CD4-positive, alpha-beta T cell treated with Interleukin-21 for 1 hour (primary cell): Measurements from ENCODE around the gene HDAC4.
"Not testable (repeated sequence)": the region's sequence is repeated elsewhere in the genome, so short reads cannot be mapped to it uniquely, and the experiment has no call there.

Experiments
- DNase-seq: peaks from one replicate; pipeline ENCODE4 v3.0.0-alpha.2; 2020

Gene HDAC4

DNA sequence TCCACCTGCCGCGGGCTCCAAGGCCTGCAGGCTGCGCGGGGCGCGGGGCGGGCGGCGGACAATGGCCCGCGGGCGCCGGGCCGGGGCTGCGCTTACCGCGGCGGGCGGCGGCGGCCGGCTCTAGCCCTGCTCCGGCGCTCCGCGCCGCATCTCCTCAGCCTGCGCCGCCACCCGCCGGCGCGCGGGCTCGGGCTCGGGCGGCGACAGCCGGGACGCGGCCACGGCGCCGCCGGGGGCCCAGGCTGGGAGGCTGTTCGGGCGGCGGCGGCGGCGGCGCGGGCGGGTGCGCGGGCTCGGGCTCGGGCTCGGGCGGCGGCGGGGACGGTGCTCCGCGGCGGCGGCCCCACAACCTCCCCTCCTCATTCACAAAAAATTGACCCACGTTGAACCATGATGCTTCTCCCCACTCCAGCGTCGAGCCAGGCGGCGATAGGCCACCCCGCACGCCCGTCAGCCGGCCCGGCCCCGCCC is at the start of gene HDAC4:
HDAC4 (minus strand) TSS at position 425 of the 471 bp plus-strand sequence. CDS start 48,321 bp downstream, outside the sequence.
- no peak for DNase-seq

DNA sequence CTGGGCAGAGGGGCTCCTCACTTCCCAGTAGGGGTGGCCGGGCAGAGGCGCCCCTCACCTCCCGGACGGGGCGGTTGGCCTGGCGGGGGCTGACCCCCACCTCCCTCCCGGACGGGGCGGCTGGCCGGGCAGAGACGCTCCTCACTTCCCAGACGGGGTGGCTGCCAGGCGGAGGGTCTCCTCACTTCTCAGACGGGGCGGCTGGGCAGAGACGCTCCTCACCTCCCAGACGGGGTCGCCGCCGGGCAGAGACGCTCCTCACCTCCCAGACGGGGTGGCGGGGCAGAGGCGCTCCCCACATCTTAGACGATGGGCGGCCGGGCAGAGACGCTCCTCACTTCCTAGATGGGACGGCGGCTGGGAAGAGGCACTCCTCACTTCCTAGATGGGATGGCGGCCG is 48.6 kb upstream of the HDAC4 start:
- not testable (repeated sequence) for DNase-seq

DNA sequence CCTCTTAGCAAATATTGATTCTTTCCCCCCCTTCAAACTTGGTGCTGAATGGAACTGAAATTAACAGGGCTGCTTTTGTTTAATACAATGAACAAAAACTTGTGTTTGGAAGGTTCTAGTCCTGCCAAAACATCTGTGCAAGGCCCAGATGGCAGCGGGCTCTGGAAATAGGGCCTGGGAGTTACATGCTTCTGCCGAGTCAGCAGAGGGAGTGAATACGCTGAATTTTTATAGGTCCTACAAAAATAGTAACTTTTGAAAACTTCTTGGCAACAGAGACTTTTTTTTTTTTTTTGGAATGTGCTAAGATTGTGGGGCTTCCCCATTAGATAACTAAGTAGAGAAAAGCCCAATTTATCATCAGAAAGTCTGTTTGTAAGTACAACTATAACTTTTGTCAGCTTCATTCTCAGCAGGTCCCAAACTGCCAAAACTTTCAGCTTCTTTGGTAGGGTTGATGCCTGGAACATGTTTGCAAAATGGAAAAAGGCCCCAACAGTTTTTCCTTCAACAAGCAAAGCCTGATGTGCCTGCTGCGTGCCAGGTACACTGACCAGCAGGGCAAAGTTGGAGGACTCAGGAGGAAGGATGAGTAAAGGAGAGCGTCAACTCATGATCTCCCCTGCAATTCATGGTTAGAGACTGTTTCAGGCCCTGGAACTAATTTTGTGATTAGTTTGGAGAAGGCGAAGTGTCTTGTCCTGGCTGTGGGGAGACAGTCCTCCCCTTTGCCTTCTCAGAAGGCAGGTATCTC is 45.1 kb upstream of the HDAC4 start:
- no peak for DNase-seq

DNA sequence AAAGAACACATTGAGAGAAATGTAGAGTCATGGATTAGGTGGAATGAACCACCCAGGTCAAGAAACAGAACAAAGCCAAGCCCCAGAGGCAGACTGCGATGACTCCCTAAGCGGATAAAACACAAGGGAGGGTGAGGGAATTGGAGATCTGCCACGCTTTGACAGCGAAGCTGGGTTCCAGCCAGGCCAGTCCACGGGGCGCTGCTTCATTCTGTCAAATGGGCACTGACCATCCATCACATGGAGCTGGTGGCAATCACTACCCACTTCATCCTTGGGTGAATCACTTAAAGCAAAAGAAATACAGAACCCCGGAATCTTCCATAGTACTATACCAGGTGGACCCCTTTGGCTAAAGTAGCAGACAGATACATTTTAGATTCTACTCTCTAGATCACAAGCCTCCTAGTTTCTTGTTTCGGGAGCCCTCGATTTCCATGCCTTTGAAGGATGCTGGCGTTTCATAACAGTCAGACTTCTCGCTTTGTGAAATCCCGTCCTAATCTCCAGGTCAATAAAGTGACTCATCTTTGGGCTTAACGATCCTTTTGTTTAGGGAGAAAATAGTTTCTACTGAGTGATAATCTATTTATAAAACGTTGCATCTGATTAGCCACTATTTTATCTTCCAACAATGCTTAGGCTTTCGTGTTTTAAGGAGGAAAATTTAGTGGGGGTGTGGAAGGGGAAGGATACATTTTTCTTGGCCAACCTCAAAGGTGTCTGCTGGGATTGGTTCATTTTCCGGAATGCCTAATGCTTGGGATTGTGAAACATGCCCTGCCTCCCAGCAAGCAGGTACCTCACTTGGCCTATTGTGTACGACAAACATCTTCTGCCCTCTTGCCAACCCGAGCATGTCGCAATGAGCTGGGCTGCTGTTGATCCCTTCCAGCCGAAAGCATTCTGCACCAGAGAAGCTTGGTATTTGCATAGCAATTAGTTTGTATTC is 44.1 kb upstream of the HDAC4 start:
- no peak for DNase-seq

DNA sequence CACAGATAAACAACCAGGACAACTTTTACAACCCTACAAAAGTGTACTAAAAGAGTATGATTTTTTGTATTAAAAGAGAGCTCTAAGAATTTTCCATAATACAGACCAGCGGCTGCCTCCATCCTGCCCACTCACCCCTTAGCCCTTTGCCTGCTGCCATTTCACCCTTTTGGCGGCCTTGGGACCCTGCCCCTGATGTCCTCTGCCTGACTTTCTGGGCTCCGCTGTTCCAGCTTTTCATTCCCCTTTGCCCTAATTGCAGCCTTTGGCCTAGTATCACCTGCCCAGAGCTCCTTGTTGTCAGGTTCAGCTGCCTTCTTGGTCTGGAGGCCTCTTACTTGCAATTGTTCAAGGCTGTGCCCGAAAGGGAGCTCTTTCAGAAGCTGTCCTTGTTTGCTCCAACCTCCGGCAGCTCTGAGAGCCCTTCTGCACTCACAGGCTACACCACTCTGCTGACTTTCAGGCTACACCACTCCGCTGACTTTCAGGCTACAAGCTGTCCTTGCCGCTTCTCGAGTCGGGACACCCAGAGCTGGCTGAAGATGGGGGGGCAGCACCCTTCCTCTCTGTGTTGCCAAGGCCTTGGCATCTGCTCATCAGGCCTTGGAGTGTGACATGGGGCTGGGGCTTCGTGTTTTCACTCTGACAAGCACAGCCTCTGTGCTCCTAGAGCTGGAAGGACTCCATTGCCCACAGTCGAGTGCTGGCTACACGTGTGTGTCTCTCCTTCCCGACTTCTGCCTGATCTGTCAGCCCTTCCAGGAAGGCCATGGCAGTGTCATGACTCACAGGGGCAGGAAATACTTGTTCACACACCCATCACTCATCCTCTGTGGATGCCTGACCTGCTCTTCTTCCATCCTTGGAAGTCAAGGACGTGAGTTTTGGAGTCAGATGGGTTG is 43.1 kb upstream of the HDAC4 start:
- DNase-seq = no peak

DNA sequence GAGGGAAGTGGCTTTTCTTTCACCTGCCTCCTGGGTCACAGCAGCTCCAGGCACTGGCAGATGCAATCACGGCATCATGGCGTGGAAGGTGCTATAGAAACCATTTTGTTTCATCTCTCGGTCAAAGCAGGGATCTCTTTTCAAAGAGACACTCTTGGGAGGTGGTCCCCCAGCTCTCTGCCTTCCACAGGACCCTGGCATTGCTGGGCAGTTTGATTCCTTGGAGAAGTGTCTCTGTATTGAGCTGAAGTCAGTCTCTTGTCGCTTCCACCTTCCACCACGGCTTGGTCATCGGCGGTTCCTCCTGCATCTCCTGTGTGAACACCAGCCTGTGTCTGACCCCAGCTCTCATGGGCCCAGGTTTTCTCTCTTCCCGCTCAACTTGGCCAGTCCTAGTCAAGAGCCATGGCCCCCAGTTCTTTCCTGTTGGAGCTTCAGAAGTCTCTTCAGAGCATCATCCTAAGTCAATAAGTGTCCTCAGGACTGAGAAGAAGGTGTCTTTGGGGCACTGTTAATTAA is 42.3 kb upstream of the HDAC4 start:
- no peak for DNase-seq

DNA sequence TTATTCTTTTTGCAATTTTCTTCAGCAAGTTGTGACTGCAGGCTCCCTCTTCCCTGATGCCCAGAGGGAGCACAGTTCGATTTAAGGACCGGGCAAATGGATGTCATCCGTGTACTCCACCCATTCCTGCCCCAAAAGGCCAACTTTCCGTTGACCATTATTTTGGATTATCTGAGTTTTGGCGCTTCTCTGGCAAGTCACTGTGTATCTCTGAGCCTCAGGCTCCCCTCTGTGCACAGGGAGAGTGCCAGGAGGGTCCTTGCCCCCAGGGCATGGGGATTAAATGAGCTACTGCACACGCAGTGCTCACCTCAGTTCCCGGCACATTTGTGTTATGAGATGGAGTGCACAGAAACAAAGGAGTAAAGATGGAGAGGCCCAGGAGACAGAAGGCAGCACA is 41.4 kb upstream of the HDAC4 start:
- no peak for DNase-seq

DNA sequence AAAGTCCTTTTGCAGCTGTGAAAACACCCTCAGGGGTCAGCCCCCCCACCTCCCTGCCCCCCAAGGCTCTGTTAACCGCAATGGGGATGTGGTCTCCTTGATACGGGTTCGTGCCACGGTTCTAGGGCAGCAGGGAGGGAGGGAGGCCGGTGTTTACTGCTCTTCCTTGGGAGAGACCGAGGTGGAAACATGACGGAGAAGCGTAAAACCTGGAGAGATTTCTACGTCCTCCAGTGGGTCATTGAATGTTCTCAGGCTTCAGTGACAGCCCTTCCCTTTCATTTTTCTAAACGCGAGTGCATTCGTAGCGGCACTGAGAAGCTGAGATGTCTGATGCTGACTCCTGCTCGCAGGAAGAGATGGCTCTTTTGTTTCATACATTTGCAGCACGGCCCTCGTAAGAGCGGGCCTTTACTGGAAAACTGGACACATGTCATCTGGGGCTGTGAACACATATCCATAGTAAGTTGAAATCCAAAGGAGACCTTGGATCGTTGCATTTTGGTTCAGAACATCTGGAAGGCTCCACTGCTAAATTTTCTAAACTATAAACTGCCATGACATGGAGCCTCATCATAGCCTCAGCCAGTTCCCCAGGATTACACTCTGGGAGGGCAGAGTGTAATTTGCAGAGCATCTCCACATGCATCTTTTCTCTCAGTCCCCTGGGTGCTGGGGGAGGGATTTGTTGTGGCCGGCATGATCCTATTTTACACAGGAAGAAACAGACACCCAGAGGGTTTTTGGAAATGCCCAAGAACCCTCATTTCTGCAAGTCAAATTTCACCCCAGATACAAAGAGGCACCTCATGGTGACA is 40.6 kb upstream of the HDAC4 start:
- DNase-seq = peak; percentile 33

DNA sequence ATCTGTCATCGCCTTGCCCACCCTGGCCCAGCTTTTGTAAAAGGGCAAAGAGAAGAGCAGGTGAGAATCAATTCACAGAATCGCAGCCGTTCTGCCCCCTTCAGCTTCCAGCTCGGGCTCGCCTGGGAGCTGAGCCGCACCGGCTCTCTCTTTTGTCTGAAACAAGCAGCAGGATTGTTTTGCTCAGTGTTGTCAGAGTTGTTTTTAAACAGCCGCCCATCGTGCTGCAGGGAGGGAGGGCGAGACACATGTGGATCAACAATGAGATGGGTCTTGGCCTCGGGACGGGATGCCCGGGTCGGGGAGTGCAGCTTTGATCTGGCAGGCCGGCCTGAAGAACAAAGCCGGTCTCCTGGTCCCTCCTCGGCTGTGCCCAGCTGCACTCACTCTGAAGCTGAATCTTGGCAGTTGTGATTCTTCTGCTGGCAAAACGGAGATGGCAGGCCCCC is 39.7 kb upstream of the HDAC4 start:
- DNase-seq = no peak

DNA sequence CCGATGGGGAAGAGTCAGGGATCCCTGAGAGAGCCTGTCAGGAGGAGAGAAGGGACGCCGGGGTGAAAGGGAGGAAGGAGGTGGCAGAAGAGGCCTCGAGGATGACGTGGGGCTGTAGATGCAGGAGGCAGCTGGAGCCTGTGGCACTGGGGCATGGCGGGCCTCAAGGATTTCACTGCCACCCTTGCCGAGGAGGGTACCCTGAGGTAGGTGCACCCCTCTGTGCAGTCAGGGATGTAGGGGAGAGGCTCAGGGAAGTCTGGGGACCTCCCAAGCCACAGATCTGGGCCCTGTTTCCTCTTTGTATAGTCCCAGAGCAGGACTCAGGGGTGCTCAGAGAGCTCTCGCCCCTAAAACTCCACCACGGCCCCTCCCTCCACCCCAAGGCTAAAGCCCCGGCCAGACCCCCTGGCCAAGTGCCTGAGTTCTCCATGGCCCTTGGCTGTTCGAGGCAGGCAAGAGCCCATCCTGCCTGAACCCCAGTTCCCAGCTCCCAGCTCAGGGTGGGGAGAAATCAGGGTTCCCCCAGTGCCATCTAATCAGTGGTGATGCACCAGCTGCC is 39.0 kb upstream of the HDAC4 start:
- no peak for DNase-seq

DNA sequence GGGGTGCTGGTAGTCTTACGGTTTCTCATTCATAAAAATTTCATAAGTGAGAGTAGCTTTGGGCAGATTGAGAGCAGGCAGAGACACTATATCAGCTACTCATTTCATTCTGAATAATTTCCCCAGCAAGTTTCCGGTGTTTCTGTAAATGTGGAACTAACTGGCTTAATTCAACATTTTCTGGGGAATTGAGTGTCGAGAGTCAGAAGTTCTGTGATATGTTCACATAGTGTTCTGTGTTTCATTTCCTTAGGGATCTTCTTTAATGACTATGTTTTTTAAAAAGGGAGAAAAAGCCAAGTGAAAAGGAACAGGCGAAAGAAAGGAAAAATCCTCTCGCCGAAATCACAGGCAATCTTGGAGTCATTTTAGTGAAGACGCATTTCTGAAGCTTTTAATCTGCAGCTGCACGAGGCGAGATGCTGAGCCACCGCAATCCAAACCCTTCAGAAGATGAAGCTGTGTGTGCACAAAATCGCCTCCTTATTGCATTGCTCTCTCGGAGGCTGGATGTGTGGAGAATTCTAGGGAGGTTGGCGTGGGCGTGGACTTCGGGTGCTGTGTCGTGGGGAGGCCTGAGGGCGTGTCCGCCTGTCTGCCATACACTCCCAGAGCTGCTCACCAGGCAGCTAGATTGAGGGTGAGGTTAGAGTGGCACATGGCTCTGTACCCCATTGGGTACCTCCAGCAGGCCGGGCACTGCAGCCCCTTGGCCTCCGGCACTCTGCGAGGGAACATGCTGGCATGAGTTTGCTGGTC is 38.4 kb upstream of the HDAC4 start:
- no peak for DNase-seq

DNA sequence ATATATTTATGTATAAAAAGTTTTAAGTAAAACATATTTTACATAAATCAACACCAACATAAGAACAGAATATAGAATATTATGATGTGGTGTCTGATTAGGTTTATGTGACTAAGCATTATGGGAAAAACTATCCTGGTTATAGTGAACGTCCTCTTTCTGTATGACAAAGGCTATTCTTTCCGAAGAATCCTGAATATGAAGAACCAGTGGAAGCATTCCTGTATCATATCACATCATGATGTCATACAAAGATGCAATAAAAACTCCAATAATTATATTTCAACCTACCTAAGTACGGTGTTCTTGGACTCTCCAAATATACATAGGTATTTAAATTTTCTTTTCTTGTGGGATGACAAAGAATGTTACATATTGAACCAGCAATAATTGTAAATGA is 37.5 kb upstream of the HDAC4 start:
- no peak for DNase-seq

DNA sequence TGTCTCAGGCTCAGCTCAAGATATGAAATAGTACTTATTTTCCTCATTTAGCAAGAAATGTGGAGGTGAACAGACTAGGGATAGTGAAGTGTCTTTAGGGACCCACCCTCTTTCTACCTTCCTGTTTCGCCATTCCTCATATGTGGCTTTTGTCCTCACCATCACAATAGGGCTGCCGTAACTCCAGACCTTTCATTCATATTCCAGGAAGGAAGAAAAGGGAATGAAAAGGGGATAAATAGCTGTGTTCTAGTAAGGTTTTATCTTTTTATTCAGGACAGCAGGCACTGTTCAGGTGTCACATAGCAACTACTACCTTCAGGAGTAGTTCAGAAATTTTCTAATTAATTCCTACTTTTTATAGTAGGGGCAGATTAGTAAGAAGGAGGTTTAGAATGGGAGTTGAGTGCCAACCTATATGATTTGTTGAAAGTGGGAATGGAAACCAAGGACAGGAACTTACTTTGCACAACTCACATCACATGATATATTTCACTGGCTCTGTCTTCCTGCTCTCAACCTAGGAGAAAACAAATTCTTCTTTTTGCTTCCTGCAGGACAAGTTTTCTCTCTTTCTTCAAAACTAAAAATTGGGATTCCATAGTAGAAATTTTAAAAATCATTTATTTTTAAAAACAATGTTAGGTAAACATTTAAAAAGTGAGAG is 36.0 kb upstream of the HDAC4 start:
- no peak for DNase-seq

DNA sequence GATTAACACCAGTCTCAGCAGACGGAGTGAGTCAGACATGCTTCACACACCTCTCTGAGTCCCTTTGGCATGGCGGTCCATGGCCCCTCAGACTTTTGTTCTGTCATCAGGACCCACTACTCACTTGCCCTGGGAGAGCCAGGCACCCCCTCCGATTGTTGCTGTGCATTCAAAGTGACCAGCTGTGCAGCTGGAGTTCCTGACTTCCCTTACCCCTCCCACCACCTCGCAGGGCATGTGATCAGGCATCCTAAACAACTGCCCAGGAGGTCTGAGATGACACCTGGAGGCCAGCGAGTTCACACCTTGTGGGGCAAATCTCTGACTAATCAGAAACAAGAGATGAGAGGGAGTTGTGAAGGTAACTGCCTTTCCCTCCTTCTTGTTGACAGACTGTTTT is 35.3 kb upstream of the HDAC4 start:
- no peak for DNase-seq

DNA sequence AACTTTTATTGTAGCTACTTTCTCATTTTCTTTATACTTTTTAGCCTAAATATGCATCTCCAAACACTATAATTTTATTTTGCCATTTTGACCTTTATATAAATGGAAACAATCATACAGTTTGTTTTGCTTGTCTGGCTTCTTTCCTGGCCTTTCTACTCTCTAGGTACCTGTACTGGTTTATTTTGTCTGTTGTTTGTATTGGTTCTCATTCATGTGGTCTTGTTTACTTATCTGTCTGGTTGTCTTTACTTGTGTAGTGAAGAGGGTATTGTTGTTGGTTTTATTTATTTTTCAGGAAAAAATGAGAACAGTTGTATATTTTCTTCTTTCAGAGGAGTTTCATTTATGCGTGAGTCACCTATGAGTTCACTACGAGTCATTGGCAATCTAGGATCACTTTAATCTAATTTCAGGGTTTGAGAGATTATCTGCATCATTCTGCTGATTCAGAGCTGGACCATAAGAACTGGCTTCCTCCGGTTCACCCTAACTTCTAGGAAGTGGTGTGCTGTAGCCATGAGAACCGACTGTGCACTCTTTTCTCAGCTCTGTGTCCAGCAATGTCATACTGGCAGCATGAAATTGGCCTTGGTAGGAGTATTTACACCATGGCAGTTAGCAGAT is 33.1 kb upstream of the HDAC4 start:
- DNase-seq = no peak

DNA sequence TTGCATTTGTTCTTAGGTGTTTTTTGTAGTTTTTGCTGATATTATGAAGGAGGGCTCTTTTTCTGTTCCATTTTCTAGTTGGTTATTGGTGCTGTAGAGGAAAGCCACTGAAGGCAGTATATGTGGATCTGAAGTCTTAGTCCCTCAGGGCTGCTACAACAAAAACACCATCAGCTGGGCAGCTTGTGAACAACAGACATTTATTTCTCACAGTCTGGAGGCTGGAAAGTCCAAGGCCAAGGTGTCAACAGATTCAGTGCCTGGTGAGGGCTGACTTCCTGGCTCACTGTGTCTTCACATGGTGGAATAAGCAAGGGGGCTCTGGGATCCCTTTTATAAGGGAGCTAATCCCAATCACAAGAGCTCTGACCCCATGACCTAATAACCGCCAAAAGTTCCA is 31.4 kb upstream of the HDAC4 start:
- DNase-seq = no peak

DNA sequence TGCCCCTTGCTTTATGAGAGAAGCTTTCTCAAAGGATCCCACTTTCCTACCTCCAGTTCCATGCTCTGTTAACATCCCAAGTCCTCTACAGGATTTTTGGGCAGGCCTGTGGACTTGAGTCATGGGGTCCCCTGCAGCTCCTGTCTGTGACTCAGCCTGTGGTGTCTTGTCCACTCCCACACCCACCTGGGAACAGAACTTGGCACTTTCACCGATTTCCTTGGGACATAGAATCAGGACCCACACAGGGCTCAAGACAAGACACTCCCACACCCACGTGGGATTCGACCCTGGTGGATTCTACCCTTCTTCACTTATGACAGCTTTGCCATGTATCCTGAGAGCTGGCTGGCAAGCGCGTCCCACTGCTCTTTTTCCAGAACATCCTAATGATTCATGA is 30.7 kb upstream of the HDAC4 start:
- DNase-seq = no peak

DNA sequence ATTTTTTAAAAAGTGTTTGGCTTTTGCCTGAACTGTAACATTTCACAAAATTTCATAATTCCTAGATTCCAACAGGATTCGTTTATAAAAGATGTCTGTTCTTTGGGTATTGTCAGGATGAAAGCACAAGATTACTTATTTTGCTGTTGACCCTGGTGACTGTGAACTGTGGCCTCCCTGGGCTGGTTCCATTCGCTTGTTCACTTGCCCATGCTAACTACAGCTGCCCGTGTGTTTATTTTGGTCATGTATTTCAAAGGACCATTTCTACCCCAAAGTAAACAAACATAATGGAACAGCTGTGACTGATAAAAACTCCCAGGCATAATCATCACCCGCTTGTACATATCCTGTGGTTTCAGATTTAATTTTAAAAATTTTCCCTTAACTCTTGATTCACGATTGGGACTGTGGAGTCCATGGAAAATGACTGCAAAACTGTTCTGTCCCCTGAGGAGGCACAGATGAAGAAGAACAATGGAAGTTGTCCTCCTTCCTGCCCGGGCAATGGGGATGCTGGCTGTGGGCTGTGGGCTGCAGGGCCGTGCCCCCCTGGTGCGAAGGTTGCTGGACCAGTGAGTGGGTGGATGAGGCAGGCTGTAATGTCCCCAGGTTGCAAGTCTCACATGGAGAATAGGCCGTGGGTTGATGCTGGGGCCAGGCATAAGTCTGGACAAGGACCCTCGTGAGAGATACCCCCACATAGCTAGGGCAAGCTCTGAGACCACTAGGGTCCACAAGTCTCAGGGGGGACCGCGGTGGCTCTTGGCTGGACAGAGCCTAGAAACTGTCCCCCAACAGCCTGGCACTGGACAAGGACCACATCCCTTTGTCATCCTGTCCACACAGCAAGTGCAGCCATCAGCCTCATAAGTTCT is 28.9 kb upstream of the HDAC4 start:
- no peak for DNase-seq
